GM12874 (cell line): Measurements from ENCODE around the gene DNAJB1.
A peak's percentile ranks its signal among the peaks of the same experiment; 100 is the strongest.

Experiments used
- CTCF ChIP-seq: IDR thresholded peaks from 2 replicates; pipeline ENCODE4 v1.5.1; 2011; ENCODE audit warnings: low read depth, mild to moderate bottlenecking, control low read depth, low read length, moderate library complexity; ENCODE audit not compliant: insufficient read depth

Gene DNAJB1

GRCh38 chr19:14562660-14563589 lies 44.7 kb upstream of the DNAJB1 start:
- no peak for TF ChIP-seq CTCF

GRCh38 chr19:14561847-14562351 lies 43.7 kb upstream of the DNAJB1 start:
- no peak for TF ChIP-seq CTCF

GRCh38 chr19:14561249-14561648 lies 43.1 kb upstream of the DNAJB1 start:
- no peak for TF ChIP-seq CTCF

- TF ChIP-seq CTCF = no peak
Measured at GRCh38 chr19:14560776-14561108, 42.5 kb upstream of the DNAJB1 start.

GRCh38 chr19:14559916-14560775 lies 41.9 kb upstream of the DNAJB1 start:
- no peak for TF ChIP-seq CTCF

GRCh38 chr19:14558370-14559066 lies 40.3 kb upstream of the DNAJB1 start:
- TF ChIP-seq CTCF = no peak

GRCh38 chr19:14556662-14557188 lies 38.5 kb upstream of the DNAJB1 start:
- peak; percentile 99 for TF ChIP-seq CTCF
